ENCODE measurements around the gene CDH13.

CDH13 gene

DNA sequence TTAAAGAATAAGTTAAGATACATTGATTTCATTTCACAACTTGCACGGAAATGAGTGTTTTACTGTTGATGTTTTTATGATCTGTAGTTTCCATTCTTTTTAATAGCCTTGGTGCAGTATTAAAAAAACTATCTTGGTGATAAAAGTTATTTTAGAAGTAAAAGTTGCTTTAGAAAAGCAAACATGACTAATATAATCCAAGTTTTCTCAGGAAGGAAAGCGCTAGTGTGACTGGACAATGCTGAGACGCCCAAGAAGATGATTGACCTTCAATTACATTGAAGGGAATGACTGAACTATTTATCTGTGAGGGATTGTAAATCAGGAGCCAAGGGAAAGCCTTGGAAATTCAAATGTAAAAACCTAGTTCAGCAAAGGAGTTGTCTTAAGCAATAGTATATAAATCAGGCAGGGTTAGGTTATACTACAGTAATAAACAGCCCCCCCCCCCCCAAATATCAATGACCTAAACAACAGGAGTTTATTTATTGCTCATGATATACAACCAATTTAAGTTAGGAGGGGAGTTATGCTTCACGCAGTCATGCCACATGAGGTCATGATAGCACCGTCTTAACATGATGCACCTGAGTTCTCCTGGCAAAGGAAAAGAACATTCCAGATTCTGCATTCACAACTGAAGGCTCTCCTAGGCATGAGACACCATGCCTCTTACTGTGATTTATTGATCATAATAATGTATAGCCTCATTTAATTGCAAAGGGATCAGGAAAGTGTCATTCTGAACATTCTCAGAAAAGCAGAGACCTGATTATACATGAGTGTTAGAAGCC is 443.8 kb downstream of the CDH13 start:
- no peak for DNase-seq

DNA sequence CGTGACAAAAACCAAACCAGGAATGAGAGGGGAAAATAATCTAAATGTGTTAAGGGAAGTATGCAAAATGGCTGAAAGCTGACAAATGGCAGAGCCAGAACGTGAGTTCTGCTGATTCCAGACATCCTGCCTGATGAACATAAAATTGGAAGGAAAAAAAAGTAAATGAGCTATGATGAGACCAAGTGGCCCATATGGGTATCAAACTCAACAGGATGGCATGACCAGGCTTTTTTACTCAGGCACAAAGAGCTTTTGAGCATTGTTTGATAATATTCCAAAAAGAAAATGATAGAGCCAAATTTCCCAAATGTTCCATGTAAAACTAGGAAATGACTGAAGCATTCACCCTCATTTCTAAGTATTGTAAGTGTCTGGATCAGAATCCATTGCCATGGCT is 449.2 kb downstream of the CDH13 start:
- DNase-seq: no peak

DNA sequence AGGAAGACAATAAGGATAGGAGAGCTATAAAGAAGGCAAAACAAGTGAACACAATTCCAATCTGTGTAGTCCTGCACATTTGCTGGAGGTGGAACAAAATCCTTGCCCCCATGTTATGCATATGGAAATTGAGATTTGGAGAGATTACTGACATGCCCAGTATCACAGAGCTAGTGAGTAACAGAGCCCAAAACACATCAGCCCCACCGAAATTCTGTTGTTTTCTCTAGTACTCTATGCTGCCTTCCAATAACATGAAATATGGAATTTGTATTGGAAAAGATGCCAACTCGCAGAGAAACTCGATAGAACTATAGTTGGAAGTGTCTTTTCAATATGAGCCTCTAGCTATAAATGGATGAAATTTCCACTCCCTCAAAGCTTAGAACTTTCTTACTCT is 456.6 kb downstream of the CDH13 start:
- no peak for DNase-seq

DNA sequence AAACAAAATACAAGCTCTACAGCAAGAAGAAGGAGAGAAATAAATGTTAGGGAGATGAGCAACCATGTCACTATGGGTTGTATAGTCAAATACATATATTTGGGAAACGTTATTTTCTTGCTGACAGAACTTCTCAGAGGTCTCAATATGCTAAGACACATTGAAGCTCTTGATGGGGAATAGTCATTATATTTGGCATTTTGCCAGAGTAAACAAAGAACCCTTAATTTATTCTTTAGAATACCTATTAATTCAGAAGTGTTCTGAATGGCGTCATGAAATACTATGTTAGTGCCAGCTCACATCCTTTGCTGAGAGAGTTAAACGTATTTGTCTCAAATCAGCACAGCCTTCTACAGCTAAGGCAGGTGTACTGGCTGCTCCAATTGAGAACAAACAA is 458.9 kb downstream of the CDH13 start:
- DNase-seq: no peak

DNA sequence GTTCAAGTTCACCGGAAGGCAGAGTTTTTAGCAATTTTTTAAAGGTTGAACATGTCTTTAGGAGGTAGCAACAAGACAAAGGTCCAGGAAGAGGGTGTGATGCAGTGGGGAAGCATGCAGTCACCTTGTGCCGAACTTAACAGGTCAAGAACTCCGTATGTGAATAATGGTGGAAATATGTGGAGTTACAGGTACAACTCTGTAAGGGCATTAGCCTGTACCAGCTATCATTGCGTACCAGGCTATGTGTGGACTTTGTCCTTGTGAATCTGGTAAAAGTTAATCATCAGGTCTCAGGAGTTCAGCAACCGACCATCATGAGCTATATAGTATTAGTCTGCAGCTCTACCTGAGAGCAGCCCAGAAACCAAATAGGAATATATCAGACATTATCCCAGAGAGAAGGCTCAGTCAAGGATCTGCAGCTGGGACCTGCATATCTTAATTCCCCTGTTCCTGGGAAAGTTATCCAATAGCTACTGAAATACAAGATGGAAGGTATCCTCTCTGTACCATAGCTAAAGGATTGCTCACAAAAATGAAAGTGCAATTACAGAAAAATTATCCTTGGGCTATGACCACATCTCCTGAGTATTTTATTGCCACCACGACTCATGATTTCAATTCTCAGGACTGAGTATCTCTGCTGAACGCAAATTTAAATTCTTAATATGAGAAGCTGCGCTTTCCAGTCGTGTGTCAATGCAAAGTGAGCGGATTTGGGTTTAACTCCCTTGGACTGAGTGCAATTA is 469.3 kb downstream of the CDH13 start:
- no peak for DNase-seq

DNA sequence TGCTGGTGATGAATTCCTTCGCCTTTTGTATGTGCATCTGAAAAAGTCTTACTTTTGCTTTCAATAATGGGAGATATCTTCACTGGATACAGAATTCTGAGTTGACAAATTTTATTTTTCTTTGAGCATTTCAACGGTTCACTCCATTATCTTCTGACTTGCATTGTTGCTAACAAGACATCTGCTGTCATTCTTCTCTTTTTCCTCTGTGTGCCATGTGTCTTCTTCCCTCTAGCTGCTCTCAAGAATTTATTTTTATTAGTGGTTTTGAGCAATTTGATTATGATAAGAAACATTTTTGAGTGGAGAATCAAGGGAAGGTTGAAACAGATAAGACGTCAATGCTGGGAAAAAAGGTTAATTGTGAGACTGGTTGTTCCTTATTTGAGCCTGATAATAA is 471.8 kb downstream of the CDH13 start:
- no peak for DNase-seq

DNA sequence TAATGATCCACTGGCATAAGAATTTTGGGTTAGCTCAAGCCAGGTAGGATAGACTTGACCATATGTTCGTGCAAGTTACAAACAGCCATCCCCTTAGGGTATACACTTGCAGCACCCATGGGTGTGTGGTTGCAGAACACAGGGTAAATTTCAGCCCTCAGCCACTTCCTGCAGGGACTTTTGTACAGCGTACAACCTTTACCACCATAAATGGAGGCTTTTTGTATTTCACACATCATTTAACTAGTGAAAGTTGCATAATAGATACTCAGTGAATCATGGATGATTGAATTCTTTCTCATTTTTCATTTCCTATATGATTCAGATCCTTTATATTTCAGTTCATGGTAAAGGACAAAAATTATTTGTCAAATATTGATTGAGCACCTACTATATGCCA is 473.9 kb downstream of the CDH13 start:
- DNase-seq: no peak

DNA sequence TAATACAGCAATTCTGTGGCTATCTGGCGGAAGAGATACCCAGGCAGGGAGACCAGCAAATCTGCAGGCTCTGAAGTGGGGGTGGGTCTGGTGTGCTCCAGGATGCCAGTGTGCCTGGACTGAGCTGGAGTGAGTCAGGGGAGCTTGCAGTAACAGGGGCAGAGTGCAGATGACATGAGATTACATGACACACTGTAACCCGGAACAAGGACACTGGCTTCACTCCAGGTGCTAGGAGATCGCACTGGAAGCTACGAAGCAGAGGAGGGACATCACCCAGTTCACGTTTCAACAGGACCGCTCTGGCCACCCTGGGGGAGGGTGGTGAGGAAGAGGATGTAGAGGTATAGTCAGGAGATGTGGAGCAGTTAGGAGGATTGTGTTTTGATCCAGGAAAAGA is 475.6 kb downstream of the CDH13 start:
- DNase-seq: no peak

DNA sequence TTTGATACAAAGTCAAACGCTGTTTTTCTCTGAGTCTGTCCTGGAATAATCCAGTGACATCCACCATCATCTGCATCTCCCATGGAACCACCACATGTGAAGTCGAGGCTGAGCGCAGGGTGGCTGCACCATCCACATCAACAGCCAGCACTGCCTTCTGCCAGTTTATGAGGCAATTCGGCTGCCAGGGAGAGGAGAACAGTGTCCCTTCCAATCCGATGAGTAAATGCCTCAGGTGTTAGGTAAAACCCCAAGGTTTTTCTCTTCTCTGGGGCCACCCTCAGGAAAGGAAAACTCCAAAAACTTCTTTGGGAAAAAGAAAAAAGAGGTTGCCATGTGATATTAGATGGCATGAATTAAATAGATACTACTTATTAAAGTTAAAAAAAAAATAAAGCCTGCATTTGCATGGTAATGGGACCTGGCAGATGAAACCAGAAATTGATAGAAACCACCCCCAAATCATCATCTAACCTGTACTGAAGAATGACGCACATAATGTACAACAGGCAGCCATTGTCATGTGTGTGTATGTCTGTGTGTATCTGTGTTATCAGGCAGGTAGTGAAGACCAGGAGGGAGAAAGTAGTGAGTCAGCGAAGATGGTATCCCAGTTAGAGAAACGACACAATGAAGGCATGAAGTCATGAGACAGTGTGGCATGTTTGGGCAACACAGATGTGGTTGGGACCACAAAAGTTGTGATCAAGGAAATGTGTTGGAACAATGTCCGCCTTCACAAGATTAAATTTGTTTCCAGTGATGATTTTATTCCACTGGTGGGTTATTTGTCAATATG is 478.7 kb downstream of the CDH13 start:
- no peak for DNase-seq

DNA sequence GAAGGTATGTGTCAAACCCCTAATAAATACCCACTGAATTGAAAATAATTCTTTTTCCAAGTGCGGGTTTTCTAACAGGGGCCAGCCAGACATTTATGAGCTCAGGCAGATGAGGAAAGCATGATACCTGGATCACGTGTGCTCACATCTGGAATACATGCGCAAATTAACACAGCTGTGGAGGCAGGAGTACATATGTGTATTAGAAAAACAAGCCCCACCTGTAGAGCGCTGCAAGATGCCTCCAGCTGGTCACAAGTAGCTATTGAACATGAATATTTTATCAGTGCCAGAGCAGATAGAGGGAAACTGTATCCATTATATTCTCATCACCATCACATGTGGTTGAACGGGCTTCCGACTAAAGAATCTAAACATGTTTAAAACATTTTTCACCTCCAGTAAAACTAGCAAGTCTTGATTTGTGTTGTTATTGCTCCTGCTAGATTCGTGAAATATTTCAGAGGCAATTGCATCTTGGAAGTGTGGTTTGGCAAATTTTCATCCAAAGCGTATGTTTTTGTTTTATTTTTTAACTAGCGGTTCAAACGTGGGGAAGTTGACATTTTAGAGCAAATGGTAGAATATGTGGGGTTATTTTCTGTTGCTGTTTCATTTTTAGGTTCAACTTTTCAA is 482.8 kb downstream of the CDH13 start:
- DNase-seq: no peak

DNA sequence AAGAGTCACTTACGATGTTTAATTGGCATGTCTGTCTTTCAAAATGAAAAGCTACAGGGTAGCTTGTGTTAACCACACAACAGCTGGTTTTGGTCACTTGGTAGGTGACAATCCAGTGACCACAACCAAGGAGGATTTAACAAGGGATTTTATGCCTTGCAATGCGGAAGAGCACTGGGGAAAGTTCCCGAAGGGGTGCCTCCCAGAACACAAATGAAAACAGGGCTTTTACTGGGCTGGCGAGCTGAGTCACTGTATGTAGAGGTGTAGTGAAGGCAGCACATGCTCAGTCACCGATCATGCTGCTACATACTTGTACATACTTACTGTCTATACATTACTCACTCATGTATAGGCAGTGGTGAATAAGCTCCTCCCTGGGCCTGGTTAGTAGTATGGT is 483.5 kb downstream of the CDH13 start:
- no peak for DNase-seq

DNA sequence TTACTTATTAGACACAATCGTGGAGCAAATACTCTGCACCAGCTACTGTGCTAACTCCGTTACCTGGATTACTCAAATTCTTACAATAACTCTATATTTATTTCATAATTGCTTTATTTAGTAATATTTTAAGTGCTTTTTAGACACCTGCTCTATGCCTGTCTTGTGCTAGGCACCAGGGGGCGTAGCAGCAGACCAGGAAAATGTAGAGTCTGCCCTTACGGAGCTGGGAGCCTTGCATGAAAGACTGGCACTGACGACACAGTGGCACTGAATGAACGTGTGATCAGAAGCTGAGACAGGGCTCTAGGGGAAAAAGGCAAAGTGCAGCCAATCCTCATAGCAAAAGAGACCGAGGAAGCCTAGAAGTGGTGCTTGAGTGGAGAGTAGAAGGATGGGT is 486.5 kb downstream of the CDH13 start:
- peak in 2 of 3 donors; percentile 7 to 15 for DNase-seq

DNA sequence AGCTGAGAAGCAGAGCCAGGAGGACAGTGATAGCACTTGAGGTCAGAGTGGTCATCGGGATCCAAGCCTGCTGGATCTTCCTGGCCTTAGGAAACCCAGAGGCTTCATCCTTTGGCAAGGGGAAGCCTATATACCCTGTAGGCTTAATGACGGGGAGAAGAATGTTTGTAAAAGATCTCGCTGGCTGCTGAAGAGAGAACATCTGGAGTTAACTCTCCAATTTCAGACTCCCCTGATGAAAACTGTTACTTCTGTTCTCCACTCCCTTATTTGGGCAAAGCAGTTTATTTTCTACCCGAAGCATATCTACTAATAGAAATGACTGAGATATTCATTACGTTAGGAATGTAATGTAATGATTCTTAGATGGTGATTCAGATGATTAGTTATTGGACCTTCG is 487.0 kb downstream of the CDH13 start:
- DNase-seq: no peak

DNA sequence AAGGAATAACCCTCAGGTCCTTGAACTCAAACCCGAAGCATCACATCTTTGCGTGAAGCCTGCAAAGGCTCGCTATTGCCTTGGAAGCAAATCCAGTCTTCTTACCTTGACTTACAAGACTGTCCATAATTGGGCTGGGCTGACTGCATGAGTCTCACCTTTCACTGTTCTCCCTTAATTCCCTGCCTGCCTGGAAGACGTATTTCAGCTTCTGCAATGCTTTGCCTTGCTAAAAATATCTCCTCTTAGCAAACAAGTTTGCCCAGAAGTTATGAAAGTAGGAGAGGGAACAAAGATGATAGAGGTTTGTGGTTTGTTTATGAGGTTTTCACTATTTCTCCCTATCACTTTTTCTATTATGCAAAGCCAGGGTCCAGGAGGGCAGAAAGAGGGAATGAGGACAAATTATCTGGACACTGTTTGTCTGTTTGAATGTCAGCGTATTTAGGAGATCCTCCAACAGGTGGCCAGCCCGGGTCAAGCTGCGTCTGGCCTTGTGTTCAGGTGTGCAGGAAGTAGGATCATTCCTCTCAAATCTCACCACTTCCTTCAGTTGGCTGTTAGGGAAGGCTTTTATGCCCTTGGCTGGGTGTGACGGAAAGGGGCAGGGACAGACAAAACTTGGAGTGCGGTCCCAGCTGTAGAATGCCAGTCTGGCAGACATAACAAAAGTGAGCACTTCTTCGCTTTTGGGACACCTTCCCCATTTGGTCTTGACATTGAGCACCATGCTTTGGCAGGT is 488.9 kb downstream of the CDH13 start:
- no peak for DNase-seq

DNA sequence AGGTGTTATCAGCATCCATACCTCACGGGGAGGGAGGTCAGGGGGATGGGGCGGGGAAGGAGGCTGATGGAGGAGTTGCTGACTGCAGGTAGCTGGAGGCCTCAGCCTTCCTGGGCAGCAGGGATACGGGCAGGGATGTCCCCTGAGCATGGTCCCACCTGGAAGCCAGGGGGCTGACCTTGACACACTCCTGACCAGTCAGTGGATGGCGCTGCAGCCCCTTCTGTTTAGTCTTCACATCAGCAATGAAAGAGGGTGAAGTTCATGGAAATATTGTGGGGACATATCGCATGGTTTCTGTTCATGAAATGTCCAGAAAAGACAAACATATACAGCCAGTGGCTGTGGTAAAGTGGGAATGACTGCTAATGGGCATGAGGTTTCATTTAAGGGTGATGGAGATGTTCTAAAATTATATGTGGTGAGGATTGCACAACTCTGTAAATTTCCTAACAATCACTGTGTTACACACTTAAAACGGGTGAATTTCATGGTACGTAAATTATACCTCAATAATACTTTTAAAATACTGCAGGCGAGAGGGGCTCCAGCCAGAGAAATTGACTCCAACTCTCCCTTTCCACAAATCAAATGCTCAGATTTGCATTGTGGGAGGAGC is 489.6 kb downstream of the CDH13 start:
- DNase-seq: peak in 2 of 3 donors; percentile 5 to 22

DNA sequence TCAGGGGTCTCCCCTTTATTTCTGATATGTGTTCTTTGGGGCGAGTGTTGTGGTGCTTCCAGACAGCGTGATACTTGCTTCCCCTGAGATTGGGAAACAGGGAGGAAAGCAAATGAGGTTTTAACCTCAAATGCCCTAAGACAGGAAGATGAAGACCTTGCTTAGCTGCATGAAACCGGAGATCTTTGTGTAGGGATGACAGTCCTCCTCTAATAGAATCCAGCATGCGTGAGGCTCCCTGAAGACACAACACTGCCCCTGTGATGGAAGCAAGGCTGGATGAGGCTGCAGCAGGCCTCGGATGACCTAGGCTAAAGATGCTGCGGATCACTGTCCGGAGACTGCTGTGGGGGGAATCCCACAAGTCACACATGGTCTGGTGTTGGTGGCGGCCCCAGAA is 491.0 kb downstream of the CDH13 start:
- no peak for DNase-seq

DNA sequence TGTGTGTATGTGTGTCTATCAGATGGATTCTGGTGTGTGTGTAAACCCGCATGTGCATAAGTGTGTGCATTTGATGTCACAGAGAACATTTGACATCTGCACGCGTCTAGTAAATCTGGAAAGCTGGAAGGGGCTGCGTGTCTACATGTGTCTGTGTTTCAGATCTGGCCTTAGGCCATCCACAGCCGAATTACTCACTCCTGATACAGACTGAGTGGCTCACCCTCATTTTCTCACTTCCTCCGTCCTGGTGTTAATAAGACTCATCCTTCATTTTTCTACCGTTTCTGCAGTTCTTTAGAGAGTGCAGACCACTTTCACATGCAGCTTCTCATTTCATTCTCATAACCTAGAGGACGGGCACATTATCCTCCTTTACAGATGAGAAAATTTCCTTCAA is 491.6 kb downstream of the CDH13 start:
- peak in 1 of 3 donors; percentile 1 for DNase-seq

DNA sequence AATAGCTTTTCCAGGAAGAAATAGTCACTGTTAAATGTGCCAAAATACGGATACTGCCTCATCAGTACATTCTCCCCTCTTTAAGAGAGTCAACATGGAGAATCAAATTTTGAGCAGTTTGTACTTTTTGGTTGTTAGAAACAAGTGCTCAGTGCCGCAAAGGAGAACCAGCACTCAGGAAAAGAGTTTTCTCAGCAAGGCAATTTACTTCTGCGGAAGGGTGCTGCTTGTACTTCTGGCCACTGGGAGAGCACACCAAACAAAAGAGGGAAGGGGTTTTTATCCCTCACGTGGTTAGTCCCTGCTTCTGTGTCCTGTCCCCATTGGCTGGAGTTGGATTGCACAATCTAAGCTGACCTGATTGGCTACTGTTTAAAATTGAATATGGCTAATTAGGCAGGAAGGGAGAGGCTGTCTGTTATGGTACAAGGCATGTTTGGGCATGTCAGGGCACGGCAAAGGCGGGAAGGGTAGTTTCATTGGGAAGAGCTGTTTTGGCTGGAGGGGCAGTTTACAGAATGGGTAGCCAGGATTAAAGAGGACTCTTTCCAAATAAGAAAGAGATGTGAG is 499.3 kb downstream of the CDH13 start:
- DNase-seq: no peak

DNA sequence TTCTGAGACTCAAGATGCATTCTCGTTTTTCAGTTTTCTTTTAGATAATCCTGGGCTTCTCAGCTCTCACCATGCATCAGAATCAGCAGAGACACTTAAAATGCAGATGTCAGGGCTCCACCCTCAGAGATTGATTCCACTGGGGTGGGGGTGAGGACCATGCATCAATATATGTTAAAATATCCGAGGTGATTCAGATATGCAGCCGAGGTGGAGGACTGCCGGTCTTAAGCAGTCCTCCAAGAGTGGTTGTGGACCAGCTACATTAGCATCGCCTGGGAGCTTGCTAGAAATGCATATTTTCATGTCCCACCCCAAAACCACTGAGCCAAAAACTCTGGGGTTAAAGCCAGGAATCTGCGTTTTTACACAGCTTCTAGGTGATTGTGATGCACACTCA is 501.3 kb downstream of the CDH13 start:
- no peak for DNase-seq

DNA sequence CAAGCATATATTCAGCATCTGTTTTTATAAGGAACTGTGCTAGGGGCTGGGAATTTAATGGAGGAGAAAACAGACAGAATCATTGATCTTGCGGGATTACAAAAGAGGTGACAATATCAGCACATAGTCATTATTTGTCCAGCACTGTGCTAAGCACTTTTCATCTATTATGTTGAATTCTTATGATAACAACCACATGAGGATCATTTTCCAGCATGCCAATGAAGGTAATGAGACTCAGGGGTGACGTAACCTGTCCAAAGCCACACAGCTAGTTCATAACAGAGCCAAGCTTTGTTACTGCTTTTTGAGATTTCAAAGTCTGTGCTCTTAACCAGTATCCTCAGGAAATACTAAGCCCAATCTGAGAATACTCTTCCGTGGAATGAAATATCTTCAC is 503.3 kb downstream of the CDH13 start:
- DNase-seq: no peak

DNA sequence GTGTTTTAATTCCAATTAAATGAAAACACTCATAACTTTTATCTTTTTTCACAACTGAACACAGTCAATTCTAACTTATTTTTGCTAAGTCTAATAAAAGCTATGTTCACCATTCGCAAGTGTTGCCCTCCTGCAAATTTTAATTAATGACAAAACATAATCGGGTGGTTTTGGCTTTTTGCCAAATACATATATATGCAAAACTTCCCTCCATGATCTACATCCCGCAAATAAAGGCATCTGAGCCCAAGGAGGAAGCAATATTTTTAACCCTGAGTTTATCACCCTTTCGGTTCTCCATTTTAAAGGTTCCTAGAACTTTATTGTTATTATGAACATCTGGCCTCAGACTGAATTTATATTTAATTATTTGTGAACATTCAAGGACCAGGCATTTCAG is 507.9 kb downstream of the CDH13 start:
- no peak for DNase-seq

DNA sequence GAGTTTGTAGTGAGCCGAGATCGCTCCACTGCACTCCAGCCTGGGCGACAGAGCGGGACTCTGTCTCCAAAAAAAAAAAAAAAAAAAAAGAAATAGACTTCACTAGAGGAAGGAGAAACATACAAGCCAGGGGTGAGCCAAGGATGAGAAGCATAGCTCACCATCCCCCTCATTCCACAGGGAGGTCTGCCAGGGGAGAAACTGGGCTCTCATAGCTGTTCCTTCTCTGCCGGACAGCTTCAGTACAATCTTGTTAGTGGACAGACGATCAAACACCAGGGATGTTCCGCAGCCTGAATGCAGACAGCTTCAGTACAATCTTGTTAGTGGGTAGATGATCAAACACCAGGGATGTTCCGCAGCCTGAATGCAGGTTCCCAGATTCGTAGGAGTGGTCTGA is 509.6 kb downstream of the CDH13 start:
- no peak for DNase-seq

Data from suppressor macrophage treated with lipopolysaccharide for 1 hour (primary cell).